Astrocyte of the spinal cord (primary cell): Measurements from ENCODE around the gene OGT.
A peak's percentile ranks its signal among the peaks of the same experiment; 100 is the strongest.
"Not testable (repeated sequence)": the region's sequence is repeated elsewhere in the genome, so short reads cannot be mapped to it uniquely, and the experiment has no call there.

Experiments used
- DNase-seq: peaks from one replicate; pipeline ENCODE4 v3.0.0; 2011; ENCODE audit warnings: low read depth, low spot score
- H3K4me3 ChIP-seq: 2 replicates; pipeline ENCODE4 v1.5.1; 2011; ENCODE audit warnings: low read depth, mild to moderate bottlenecking, low read length, moderate library complexity
- CTCF ChIP-seq: IDR thresholded peaks from 2 replicates; pipeline ENCODE4 v1.5.1; 2012; ENCODE audit warnings: low read depth, mild to moderate bottlenecking, low read length, inconsistent platforms
- in situ Hi-C: cut with HindIII; loops from 2 replicates; pipeline ENCODE4 v1.10.0; 2017; ENCODE audit warnings: low sequenced_read_pairs

Gene OGT

GRCh38 chrX:71532753-71533425, at the start of gene OGT:
Gene OGT (plus strand): TSS chrX:71533104. CDS start chrX:71533300, 196 bp downstream.
- TF ChIP-seq CTCF = no peak
- peak; percentile 96 for DNase-seq
- in situ Hi-C loops = no loop called here
- peak within 1 kb of the TSS; percentile 95 for H3K4me3 ChIP-seq

GRCh38 chrX:71487814-71488213, 45.1 kb upstream of the OGT start:
- no peak for TF ChIP-seq CTCF
- no peak overlapping the region for H3K4me3 ChIP-seq
- no peak for DNase-seq
- in situ Hi-C loops = no loop called here

- DNase-seq = no peak
- in situ Hi-C loops = no loop called here
- no peak overlapping the region for H3K4me3 ChIP-seq
- TF ChIP-seq CTCF = no peak
Measured at GRCh38 chrX:71489540-71489939, 43.4 kb upstream of the OGT start.

GRCh38 chrX:71492231-71493065, 40.5 kb upstream of the OGT start:
- peak overlapping the region; percentile 40 for H3K4me3 ChIP-seq
- peak; percentile 41 for DNase-seq
- no peak for TF ChIP-seq CTCF

GRCh38 chrX:71493111-71493613, 39.7 kb upstream of the OGT start:
- no peak overlapping the region for H3K4me3 ChIP-seq
- DNase-seq = no peak
- no peak for TF ChIP-seq CTCF
- in situ Hi-C loops = no loop called here

More at GRCh38 chrX:71492231-71493065, 40.5 kb upstream of the OGT start:
- in situ Hi-C loops = no loop called here

GRCh38 chrX:71495979-71496378, 36.9 kb upstream of the OGT start:
- DNase-seq, in situ Hi-C loops, H3K4me3 ChIP-seq: not testable (repeated sequence)

GRCh38 chrX:71496476-71496875, 36.4 kb upstream of the OGT start:
- in situ Hi-C loops = no loop called here
- no peak overlapping the region for H3K4me3 ChIP-seq
- TF ChIP-seq CTCF = no peak
- no peak for DNase-seq

- H3K4me3 ChIP-seq, DNase-seq, in situ Hi-C loops: not testable (repeated sequence)
Measured at GRCh38 chrX:71502080-71502479, 30.8 kb upstream of the OGT start.
